Measurements from ENCODE around the gene LIPI. TPM values are rescaled to one million over a fixed set of nuclear protein-coding genes. Genes with fewer than 3 reads are reported as not detected.

Gene LIPI
- total and polyA plus RNA-seq, 10 of the 15 experiments (the other 5 are each of a cell fraction or from before 2014, with no cell fraction given), result 0.05 to 0.32 (median 0.10) TPM; not detected in 5

DNA sequence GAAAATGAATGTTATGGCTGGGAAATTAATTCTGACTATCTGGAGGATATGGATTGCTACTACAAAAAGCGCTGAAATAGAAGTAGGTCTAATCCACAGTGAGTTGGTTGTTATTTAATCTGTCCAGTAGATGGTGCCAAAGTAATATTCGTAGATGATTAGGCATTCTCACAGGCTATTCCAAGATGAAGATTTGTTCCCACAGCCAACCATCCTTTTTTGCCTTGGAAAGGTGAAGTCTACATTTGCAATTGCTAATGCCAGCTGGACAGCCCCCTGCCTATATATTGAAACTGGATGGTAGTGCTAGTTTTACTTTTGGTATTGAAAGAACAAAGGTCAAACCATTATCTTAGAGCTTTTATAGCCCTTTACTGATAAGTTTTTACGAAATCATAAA is 49.0 kb upstream of the LIPI start:
- FAIRE-seq, result peak; percentile 47
- H3K36me3 ChIP-seq (ENCODE audit: control insufficient read depth in 2 of 2, insufficient read depth in 2 of 2, low read length in 1 of 2), result no peaks in the 10 kb centered on the region
- TF ChIP-seq, protein P1, sequence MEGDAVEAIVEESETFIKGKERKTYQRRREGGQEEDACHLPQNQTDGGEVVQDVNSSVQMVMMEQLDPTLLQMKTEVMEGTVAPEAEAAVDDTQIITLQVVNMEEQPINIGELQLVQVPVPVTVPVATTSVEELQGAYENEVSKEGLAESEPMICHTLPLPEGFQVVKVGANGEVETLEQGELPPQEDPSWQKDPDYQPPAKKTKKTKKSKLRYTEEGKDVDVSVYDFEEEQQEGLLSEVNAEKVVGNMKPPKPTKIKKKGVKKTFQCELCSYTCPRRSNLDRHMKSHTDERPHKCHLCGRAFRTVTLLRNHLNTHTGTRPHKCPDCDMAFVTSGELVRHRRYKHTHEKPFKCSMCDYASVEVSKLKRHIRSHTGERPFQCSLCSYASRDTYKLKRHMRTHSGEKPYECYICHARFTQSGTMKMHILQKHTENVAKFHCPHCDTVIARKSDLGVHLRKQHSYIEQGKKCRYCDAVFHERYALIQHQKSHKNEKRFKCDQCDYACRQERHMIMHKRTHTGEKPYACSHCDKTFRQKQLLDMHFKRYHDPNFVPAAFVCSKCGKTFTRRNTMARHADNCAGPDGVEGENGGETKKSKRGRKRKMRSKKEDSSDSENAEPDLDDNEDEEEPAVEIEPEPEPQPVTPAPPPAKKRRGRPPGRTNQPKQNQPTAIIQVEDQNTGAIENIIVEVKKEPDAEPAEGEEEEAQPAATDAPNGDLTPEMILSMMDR (IDR thresholded peaks at IDR 0.05 in 2 of 3, conservative IDR thresholded peaks at IDR 0.05 in 1 of 3; ENCODE audit: control insufficient read depth in 2 of 3, extremely low read depth in 1 of 3, insufficient read depth in 1 of 3, low read depth in 3 of 3, low read length in 3 of 3), result peak; percentile 35 to 56 (median 50); a peak in 4 of 6 replicates
- TF ChIP-seq KLF5 (IDR thresholded peaks at IDR 0.05; ENCODE audit: partially characterized antibody) (no peak), RAD21 (IDR thresholded peaks at IDR 0.05; ENCODE audit: insufficient read depth, low read depth, low read length) (peak; percentile 69), SMC3 (IDR thresholded peaks at IDR 0.05; ENCODE audit: borderline replicate concordance, low read length) (peak; percentile 47; the same call in 1 of the 2 replicates), DPF2 (IDR thresholded peaks at IDR 0.05) (no peak)
- TF ChIP-seq, protein P2, sequence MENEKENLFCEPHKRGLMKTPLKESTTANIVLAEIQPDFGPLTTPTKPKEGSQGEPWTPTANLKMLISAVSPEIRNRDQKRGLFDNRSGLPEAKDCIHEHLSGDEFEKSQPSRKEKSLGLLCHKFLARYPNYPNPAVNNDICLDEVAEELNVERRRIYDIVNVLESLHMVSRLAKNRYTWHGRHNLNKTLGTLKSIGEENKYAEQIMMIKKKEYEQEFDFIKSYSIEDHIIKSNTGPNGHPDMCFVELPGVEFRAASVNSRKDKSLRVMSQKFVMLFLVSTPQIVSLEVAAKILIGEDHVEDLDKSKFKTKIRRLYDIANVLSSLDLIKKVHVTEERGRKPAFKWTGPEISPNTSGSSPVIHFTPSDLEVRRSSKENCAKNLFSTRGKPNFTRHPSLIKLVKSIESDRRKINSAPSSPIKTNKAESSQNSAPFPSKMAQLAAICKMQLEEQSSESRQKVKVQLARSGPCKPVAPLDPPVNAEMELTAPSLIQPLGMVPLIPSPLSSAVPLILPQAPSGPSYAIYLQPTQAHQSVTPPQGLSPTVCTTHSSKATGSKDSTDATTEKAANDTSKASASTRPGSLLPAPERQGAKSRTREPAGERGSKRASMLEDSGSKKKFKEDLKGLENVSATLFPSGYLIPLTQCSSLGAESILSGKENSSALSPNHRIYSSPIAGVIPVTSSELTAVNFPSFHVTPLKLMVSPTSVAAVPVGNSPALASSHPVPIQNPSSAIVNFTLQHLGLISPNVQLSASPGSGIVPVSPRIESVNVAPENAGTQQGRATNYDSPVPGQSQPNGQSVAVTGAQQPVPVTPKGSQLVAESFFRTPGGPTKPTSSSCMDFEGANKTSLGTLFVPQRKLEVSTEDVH (IDR thresholded peaks at IDR 0.05; ENCODE audit: low read depth, partially characterized antibody), result no peak
- DNase-seq (ENCODE audit: low read depth, low spot score), result no peak
- POLR2A ChIA-PET, result no interaction called here
- in situ Hi-C loops (cut with MboI) (loop anchor here (10.0 kb wide), 1 partner anchor 1335 kb away; no protein-coding TSS in a partner anchor), intact Hi-C loops (cut with micrococcal nuclease; ENCODE audit: unreplicated experiment) (loop anchor here (2.0 to 10.0 kb wide), 4 partner anchors 75 to 1333 kb away; no protein-coding TSS in a partner anchor)
- no peak overlapping the region for H2AFZ ChIP-seq (ENCODE audit: control insufficient read depth, low read depth, low read length)
- RAD21 ChIA-PET (ENCODE audit: unreplicated experiment), result interaction anchor here (0.9 kb wide), 1 partner anchor 1234 kb away, joined by 3 read pairs; no protein-coding TSS in a partner anchor
- SMC1A ChIA-PET (ENCODE audit: uncharacterized antibody, unreplicated experiment), result interaction anchor here (1.0 to 1.7 kb wide), 4 partner anchors 144 to 1333 kb away, joined by 3 to 4 read pairs (median 4); no protein-coding TSS in a partner anchor
- H4K20me1 ChIP-seq (ENCODE audit: control insufficient read depth, insufficient read depth), result no peaks in the 10 kb centered on the region
- peak; percentile 76 for ATAC-seq
- H3K27me3 ChIP-seq (replicated peaks in 1 of 2; ENCODE audit: control insufficient read depth in 2 of 2, insufficient read depth in 2 of 2, low read length in 1 of 2), result no peaks in the 10 kb centered on the region; a peak in 1 of 4 replicates
- H3K4me1 ChIP-seq (ENCODE audit: control insufficient read depth, insufficient read depth, low read length), result no peaks in the 10 kb centered on the region
- H3K4me3 ChIP-seq, result no peak overlapping the region
- 43% methylated on average over 3 of the region's 3 CpGs for WGBS (ENCODE audit: insufficient coverage, insufficient replicate concordance, low lambda C conversion rate, missing lambda C conversion rate)
- H3K4me2 ChIP-seq (ENCODE audit: control insufficient read depth, insufficient read depth), result no peak overlapping the region
- H3K79me2 ChIP-seq (ENCODE audit: control insufficient read depth, insufficient read depth, low read length), result no peaks in the 10 kb centered on the region
- H3K9me3 ChIP-seq (replicated peaks; ENCODE audit: control insufficient read depth, insufficient read depth, low read length), result no peaks in the 10 kb centered on the region
- no peak overlapping the region for H3K27ac ChIP-seq (ENCODE audit: control insufficient read depth, insufficient read depth)
- H3K9ac ChIP-seq (ENCODE audit: control insufficient read depth, insufficient read depth, low read length), result no peak overlapping the region
- no TSS peak for BruUV-seq (replicated peaks)
- CTCF ChIA-PET, result interaction anchor here (0.6 to 2.5 kb wide), 13 partner anchors 8 to 1567 kb away, joined by 3 to 7 read pairs (median 4); no protein-coding TSS in a partner anchor
